ENCODE results near the gene IL1R1.

IL1R1 gene

GRCh38 chr2:102154946-102155702 is 12.6 kb downstream of the IL1R1 start:
- Mint-ChIP-seq H3K36me3 (no peaks in the 10 kb centered on the region), H3K4me3 (no peak overlapping the region), H3K9me3 (peaks cover 3% of the 10 kb centered on the region), H3K27me3 (no peaks in the 10 kb centered on the region), H3K4me1 (no peaks in the 10 kb centered on the region), H3K27ac (no peak overlapping the region)
- no peak for DNase-seq (ENCODE audit: low spot score in 2 of 2)
- ATAC-seq (ENCODE audit: low read depth), result no peak

- Mint-ChIP-seq H3K27me3 (no peaks in the 10 kb centered on the region), H3K4me1 (no peaks in the 10 kb centered on the region), H3K4me3 (no peak overlapping the region), H3K36me3 (no peaks in the 10 kb centered on the region), H3K9me3 (peaks cover 3% of the 10 kb centered on the region), H3K27ac (no peak overlapping the region)
- ATAC-seq (ENCODE audit: low read depth), result no peak
- no peak for DNase-seq (ENCODE audit: low spot score in 2 of 2)
Measured at GRCh38 chr2:102155703-102156515, 13.4 kb downstream of the IL1R1 start.

GRCh38 chr2:102158011-102158755 is 15.6 kb downstream of the IL1R1 start:
- H3K9me3 Mint-ChIP-seq, result peaks cover 3% of the 10 kb centered on the region
- DNase-seq (ENCODE audit: low spot score in 2 of 2) (no peak), ATAC-seq (ENCODE audit: low read depth) (no peak)
- no peaks in the 10 kb centered on the region for H3K27me3 Mint-ChIP-seq
- H3K4me1 Mint-ChIP-seq, result no peaks in the 10 kb centered on the region
- H3K27ac Mint-ChIP-seq, result no peak overlapping the region
- H3K36me3 Mint-ChIP-seq, result no peaks in the 10 kb centered on the region
- no peak overlapping the region for H3K4me3 Mint-ChIP-seq

GRCh38 chr2:102159295-102159694 is 16.7 kb downstream of the IL1R1 start:
- no peaks in the 10 kb centered on the region for H3K4me1 Mint-ChIP-seq
- no peak overlapping the region for H3K4me3 Mint-ChIP-seq
- peaks cover 1% of the 10 kb centered on the region for H3K9me3 Mint-ChIP-seq
- DNase-seq (ENCODE audit: low spot score in 2 of 2) (no peak), ATAC-seq (ENCODE audit: low read depth) (no peak)
- no peaks in the 10 kb centered on the region for H3K36me3 Mint-ChIP-seq
- H3K27ac Mint-ChIP-seq, result no peak overlapping the region
- no peaks in the 10 kb centered on the region for H3K27me3 Mint-ChIP-seq

- DNase-seq (ENCODE audit: low spot score in 2 of 2) (no peak), ATAC-seq (ENCODE audit: low read depth) (no peak)
- no peaks in the 10 kb centered on the region for H3K4me1 Mint-ChIP-seq
- H3K27ac Mint-ChIP-seq, result no peak overlapping the region
- no peak overlapping the region for H3K4me3 Mint-ChIP-seq
- peaks cover 2% of the 10 kb centered on the region for H3K36me3 Mint-ChIP-seq
- H3K27me3 Mint-ChIP-seq, result peaks cover 3% of the 10 kb centered on the region
- no peaks in the 10 kb centered on the region for H3K9me3 Mint-ChIP-seq
Measured at GRCh38 chr2:102166189-102166845, 23.8 kb downstream of the IL1R1 start.

- no peaks in the 10 kb centered on the region for H3K4me1 Mint-ChIP-seq
- peaks cover 3% of the 10 kb centered on the region for H3K27me3 Mint-ChIP-seq
- no peak overlapping the region for H3K4me3 Mint-ChIP-seq
- no peak overlapping the region for H3K27ac Mint-ChIP-seq
- ATAC-seq (ENCODE audit: low read depth) (no peak), DNase-seq (ENCODE audit: low spot score in 2 of 2) (no peak)
- peaks cover 2% of the 10 kb centered on the region for H3K36me3 Mint-ChIP-seq
- no peaks in the 10 kb centered on the region for H3K9me3 Mint-ChIP-seq
Measured at GRCh38 chr2:102168026-102168771, 25.7 kb downstream of the IL1R1 start.

- Mint-ChIP-seq H3K9me3 (no peaks in the 10 kb centered on the region), H3K4me3 (no peak overlapping the region), H3K36me3 (peaks cover 2% of the 10 kb centered on the region), H3K27ac (no peak overlapping the region), H3K27me3 (peaks cover 3% of the 10 kb centered on the region), H3K4me1 (no peaks in the 10 kb centered on the region)
- ATAC-seq (ENCODE audit: low read depth) (no peak), DNase-seq (ENCODE audit: low spot score in 2 of 2) (no peak)
Measured at GRCh38 chr2:102171946-102172345, 29.4 kb downstream of the IL1R1 start.

- ATAC-seq (ENCODE audit: low read depth), result no peak
- Mint-ChIP-seq H3K36me3 (peaks cover 2% of the 10 kb centered on the region), H3K27me3 (peaks cover 4% of the 10 kb centered on the region), H3K4me1 (no peaks in the 10 kb centered on the region), H3K27ac (no peak overlapping the region), H3K4me3 (no peak overlapping the region), H3K9me3 (no peaks in the 10 kb centered on the region)
- no peak for DNase-seq (ENCODE audit: low spot score in 2 of 2)
Measured at GRCh38 chr2:102172745-102173144, 30.2 kb downstream of the IL1R1 start.

GRCh38 chr2:102176172-102176571 is 33.6 kb downstream of the IL1R1 start:
- H3K9me3 Mint-ChIP-seq, result no peaks in the 10 kb centered on the region
- no peak for ATAC-seq (ENCODE audit: low read depth)

GRCh38 chr2:102177814-102178478 is 35.4 kb downstream of the IL1R1 start:
- H3K4me1 Mint-ChIP-seq, result no peaks in the 10 kb centered on the region
- H3K27ac Mint-ChIP-seq, result no peak overlapping the region
- no peak overlapping the region for H3K4me3 Mint-ChIP-seq
- no peak for DNase-seq (ENCODE audit: low spot score in 2 of 2)
- peaks cover 13% of the 10 kb centered on the region for H3K27me3 Mint-ChIP-seq
- H3K36me3 Mint-ChIP-seq, result no peaks in the 10 kb centered on the region
- H3K9me3 Mint-ChIP-seq, result no peaks in the 10 kb centered on the region
- ATAC-seq (ENCODE audit: low read depth), result no peak

More at GRCh38 chr2:102176172-102176571, 33.6 kb downstream of the IL1R1 start:
- H3K36me3 Mint-ChIP-seq, result no peaks in the 10 kb centered on the region
- H3K4me3 Mint-ChIP-seq, result no peak overlapping the region
- H3K27ac Mint-ChIP-seq, result no peak overlapping the region
- no peaks in the 10 kb centered on the region for H3K4me1 Mint-ChIP-seq
- H3K27me3 Mint-ChIP-seq, result peaks cover 7% of the 10 kb centered on the region
- no peak for DNase-seq (ENCODE audit: low spot score in 2 of 2)

- Mint-ChIP-seq H3K4me1 (no peaks in the 10 kb centered on the region), H3K27me3 (peaks cover 13% of the 10 kb centered on the region), H3K27ac (no peak overlapping the region), H3K9me3 (no peaks in the 10 kb centered on the region), H3K36me3 (no peaks in the 10 kb centered on the region), H3K4me3 (no peak overlapping the region)
- ATAC-seq (ENCODE audit: low read depth) (no peak), DNase-seq (ENCODE audit: low spot score in 2 of 2) (no peak)
Measured at GRCh38 chr2:102179061-102179460, 36.5 kb downstream of the IL1R1 start.

- Mint-ChIP-seq H3K36me3 (no peaks in the 10 kb centered on the region), H3K4me1 (no peaks in the 10 kb centered on the region), H3K27ac (no peak overlapping the region), H3K9me3 (no peaks in the 10 kb centered on the region), H3K27me3 (peaks cover 13% of the 10 kb centered on the region), H3K4me3 (no peak overlapping the region)
- no peak for DNase-seq (ENCODE audit: low spot score in 2 of 2)
- ATAC-seq (ENCODE audit: low read depth), result no peak
Measured at GRCh38 chr2:102179788-102180686, 37.5 kb downstream of the IL1R1 start.

Measured in memory B cell (primary cell).